HG03060 (cell line): ENCODE results near the gene C5orf22.
A peak's percentile ranks its signal among the peaks of the same experiment; 100 is the strongest.
"Not testable (repeated sequence)": the region's sequence is repeated elsewhere in the genome, so short reads cannot be mapped to it uniquely, and the experiment has no call there.

Experiments used
- ATAC-seq: cut with Tn5 transposase; IDR thresholded peaks from one replicate; pipeline ENCODE4 v1.9.1; 2021; ENCODE audit warnings: low read depth, moderate number of reproducible peaks; ENCODE audit not compliant: unreplicated experiment

C5orf22 gene

GRCh38 chr5:31531888-31532547 is at the start of gene C5orf22, which contains the start of gene DROSHA:
Gene C5orf22, plus strand, starts transcription at chr5:31532301. Its CDS starts 92 bp downstream, at chr5:31532393.
Gene DROSHA, minus strand, starts transcription at chr5:31532093. Its CDS starts 3,034 bp downstream, at chr5:31529059.
- peak; percentile 83 for ATAC-seq

GRCh38 chr5:31485376-31486207 is 46.5 kb upstream of the C5orf22 start:
- no peak for ATAC-seq

GRCh38 chr5:31486441-31486840 is 45.7 kb upstream of the C5orf22 start:
- no peak for ATAC-seq

GRCh38 chr5:31487506-31487905 is 44.6 kb upstream of the C5orf22 start:
- ATAC-seq, result no peak

GRCh38 chr5:31492869-31493268 is 39.2 kb upstream of the C5orf22 start:
- no peak for ATAC-seq

GRCh38 chr5:31495336-31495735 is 36.8 kb upstream of the C5orf22 start:
- ATAC-seq, result no peak

- no peak for ATAC-seq
Observed at GRCh38 chr5:31496301-31496700, 35.8 kb upstream of the C5orf22 start.

GRCh38 chr5:31496891-31497290 is 35.2 kb upstream of the C5orf22 start:
- ATAC-seq, result no peak

- ATAC-seq, result no peak
Observed at GRCh38 chr5:31500256-31500655, 31.8 kb upstream of the C5orf22 start.

- ATAC-seq, result no peak
Observed at GRCh38 chr5:31502506-31502905, 29.6 kb upstream of the C5orf22 start.

GRCh38 chr5:31504529-31504928 is 27.6 kb upstream of the C5orf22 start:
- no peak for ATAC-seq

GRCh38 chr5:31511305-31511704 is 20.8 kb upstream of the C5orf22 start:
- no peak for ATAC-seq

GRCh38 chr5:31516802-31517201 is 15.3 kb upstream of the C5orf22 start:
- ATAC-seq, result no peak

- ATAC-seq, result no peak
Observed at GRCh38 chr5:31523041-31523440, 9.1 kb upstream of the C5orf22 start.

- ATAC-seq, result no peak
Observed at GRCh38 chr5:31530541-31531265, 1.4 kb upstream of the C5orf22 start.

GRCh38 chr5:31531543-31531887 is 586 bp upstream of the C5orf22 start:
- ATAC-seq, result peak; percentile 15

GRCh38 chr5:31534527-31535046 is 2.5 kb downstream of the C5orf22 start:
- ATAC-seq, result no peak

GRCh38 chr5:31536873-31537272 is 4.8 kb downstream of the C5orf22 start:
- no peak for ATAC-seq

GRCh38 chr5:31537349-31537748 is 5.2 kb downstream of the C5orf22 start:
- no peak for ATAC-seq

- ATAC-seq, result no peak
Observed at GRCh38 chr5:31537851-31538250, 5.8 kb downstream of the C5orf22 start.

GRCh38 chr5:31549114-31549513 is 17.0 kb downstream of the C5orf22 start:
- ATAC-seq, result not testable (repeated sequence)
